Activated CD4-positive, alpha-beta T cell treated with anti-CD3 and anti-CD28 coated beads, Interleukin-2, amount 50 U/mL, for 48 hours (primary cell): Measurements from ENCODE around the gene CD68.
A peak's percentile ranks its signal among the peaks of the same experiment; 100 is the strongest.
"Not testable (repeated sequence)": the region's sequence is repeated elsewhere in the genome, so short reads cannot be mapped to it uniquely, and the experiment has no call there.

ENCODE experiments used
- DNase-seq, 2 experiments: peaks; one replicate each; pipeline ENCODE4 v3.0.0-alpha.2; 2020

Gene CD68

DNA sequence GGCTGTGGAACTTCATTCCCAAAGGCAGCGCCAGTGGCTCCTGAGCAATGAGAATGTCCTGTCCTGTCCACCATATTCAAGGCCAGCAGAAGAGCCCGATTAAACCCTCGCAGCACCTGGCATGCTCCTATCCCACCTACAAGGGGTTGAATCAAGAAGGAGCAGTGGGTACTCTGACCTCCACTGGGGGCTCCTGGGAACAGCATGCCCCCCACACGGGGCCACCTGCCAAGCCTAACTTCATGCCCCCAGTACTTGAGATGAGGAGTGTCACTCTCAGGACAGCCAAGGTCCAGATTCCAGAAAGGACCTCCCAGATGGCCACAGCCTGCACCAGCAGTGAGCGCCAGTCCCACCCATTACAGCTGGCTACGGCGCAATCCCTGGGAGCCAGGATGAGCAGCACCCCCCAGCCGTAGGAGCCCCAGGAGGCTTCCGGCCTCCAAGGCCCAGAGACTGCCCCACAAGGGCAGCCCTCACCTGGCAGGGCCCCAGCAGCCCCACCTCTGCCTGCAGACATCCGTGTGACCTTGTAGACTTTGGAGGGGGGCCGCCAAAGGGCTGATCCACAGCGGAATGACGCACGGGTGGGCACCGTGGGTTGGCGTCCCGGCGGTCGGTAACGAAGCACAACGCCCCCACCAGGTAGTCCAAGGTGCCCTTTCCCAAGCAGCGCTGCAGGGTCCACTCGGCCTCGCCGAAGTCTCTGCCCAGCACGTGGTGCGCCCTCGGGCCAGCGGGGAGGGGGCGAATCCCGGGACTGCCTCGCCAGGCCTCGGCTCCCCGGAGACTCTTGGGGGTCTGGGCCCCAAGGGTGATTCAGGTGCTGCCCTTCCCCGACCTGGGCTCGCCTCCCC lies 3.2 kb downstream of the CD68 start:
- DNase-seq: no peak

DNA sequence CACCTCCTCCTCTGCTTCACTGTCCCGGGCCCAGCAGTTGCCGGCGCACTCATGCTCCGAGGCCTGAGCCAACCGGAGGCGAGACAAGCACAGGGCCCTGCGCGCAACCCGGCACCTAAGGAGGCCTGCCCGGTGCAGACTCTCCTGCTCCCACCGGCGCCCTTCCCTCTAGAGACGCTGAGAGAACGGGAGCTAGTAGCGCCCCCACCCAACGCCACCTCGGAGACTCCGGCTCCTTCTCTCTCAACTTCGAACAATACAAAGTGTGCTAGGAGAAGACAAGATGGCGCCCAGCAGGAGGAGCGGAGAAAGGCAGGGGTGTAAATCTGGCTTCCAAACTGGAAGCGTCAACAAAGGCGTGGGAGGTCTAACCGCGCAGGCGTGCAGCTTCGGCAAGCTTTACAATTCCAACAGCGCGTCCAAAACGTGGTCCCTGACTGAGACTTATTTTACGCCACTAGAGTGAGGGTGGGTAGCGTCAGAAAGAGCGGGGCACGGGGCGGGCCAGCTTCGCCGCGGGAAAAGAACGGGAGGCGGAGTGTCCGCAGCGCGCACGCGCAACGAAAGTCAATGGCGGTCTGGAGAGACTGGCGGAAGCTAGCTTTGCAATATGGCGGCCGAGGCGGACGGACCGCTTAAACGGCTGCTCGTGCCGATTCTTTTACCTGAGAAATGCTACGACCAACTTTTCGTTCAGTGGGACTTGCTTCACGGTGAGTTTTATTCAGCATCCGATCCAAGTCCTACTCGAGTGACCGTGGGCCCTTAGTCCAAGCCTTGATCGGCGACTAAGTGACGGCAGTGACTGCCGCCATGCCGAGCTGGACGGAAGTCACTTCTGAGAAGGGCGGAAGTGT lies 4.0 kb downstream of the CD68 start, which contains the start of gene MPDU1:
Gene MPDU1, plus strand, starts transcription at position 600 of the 857 bp plus-strand sequence. Its CDS starts 11 bp downstream, at position 611.
- peak; percentile 94 to 96 for DNase-seq

DNA sequence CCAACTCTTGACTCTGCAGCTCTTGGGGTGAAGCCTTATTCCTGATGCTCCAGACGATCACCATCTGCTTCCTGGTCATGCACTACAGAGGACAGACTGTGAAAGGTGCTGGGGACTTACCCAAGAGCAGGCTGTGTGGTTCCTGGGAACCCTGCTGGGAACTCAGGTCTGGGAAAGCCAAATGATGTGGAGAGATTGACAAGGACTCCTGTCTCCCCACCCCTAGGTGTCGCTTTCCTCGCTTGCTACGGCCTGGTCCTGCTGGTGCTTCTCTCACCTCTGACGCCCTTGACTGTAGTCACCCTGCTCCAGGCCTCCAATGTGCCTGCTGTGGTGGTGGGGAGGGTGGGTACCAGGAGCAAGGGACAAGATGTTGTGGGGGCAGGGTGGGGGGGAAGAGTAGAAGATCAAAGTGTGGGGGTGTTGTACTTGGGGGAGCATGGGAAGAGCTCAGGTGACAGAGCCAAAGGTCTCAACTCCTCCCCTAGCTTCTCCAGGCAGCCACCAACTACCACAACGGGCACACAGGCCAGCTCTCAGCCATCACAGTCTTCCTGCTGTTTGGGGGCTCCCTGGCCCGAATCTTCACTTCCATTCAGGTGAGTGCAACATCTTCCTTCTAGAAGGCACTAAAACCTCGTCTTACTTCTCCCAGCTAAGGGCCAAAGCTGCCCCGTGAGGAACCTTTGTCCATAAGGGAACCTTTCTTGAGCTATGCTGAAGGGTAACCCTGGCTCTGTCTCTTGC lies 7.4 kb downstream of the CD68 start:
- no peak for DNase-seq

DNA sequence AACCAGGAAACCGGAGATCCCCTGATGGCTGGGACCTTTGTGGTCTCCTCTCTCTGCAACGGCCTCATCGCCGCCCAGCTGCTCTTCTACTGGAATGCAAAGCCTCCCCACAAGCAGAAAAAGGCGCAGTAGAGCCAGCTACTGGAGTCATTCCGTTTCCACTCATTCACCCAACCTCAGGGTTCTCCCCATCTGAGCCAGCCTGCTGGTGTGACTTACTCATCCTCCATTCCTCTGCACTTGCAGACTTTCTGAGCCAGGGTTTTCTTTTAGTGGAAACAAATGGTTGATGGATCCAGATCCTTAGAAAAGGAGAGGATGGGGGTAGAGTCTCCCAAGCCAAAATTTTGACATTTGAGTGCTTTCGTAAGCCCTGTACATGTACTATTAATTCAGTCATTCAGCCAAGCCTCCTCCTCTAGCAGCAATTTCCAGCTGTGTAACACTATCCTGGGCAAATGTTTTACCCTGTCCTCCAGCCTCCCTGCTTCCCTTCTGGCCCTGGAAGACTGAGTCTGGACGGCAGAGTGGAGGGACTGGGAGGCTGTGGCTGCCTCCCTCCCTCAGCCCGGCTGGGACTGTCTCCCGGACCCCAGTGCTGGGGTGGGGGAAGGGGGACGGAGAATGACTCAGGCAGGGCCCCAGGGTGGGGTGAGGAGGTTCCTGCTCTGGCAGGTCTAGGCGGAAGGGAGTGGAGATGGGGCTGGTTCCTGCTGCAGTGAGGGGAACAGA lies 8.1 kb downstream of the CD68 start:
- no peak for DNase-seq

DNA sequence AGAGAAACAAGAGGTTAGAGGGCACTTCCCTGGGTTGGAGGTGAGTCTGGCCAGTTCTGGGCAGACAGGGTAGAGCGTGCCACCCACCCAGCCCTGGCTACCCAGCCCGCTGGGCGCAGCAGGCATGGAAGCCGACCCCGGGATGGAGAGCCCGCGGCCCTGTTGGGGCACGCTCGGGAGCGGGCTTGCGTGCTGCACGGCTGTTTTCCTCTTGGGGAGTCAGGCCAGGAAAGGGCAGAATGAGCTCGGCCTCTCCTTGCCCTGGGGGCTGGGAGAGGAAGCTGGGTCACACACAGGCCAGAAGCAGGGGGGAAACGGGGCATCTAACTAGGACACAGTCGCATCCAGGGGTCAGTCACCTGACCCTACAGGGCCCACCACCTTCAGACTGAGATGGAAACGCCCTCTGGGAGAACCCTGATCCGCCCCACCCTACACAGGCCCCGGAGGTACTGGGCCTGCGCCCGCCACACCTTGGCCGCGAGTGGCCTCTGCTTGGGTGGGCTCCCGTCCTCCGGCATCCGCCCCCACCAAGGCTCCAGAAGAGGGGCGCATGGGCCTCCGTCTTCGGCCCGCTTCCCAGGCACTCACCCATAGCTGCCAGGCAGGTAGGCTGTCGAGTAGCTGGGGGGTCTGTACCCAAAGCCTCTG lies 9.2 kb downstream of the CD68 start:
- DNase-seq: no peak

DNA sequence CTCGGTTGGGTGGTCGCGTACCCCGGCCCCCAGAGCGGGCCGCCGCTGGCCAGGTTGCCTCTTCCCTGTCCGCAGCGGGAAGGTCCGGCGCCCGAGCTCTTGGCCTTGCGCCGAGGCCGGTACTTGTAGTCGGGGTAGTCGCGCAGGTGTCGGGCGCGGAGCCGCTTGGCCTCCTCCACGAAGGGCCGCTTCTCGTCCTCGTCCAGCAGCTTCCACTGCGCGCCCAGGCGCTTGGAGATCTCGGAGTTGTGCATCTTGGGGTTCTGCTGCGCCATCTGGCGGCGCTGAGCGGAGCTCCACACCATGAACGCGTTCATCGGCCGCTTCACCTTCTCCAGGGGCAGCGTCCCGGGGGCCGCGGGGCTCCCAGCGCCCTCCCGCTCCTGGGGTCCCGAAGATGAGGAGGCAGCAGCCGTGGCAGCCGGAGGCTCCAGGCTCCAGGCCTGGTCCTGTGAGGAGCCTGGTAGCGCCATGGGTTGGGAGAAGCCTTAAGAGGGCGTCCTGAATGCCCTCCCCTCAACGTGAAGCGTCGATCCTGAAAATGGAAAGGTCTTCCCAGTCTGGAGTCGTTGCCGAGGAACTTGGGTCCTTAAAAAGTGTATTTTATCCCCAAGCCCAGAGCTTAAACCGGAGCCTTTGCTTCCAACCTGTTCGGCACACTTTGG lies 9.9 kb downstream of the CD68 start:
- DNase-seq: peak; percentile 68 to 73

DNA sequence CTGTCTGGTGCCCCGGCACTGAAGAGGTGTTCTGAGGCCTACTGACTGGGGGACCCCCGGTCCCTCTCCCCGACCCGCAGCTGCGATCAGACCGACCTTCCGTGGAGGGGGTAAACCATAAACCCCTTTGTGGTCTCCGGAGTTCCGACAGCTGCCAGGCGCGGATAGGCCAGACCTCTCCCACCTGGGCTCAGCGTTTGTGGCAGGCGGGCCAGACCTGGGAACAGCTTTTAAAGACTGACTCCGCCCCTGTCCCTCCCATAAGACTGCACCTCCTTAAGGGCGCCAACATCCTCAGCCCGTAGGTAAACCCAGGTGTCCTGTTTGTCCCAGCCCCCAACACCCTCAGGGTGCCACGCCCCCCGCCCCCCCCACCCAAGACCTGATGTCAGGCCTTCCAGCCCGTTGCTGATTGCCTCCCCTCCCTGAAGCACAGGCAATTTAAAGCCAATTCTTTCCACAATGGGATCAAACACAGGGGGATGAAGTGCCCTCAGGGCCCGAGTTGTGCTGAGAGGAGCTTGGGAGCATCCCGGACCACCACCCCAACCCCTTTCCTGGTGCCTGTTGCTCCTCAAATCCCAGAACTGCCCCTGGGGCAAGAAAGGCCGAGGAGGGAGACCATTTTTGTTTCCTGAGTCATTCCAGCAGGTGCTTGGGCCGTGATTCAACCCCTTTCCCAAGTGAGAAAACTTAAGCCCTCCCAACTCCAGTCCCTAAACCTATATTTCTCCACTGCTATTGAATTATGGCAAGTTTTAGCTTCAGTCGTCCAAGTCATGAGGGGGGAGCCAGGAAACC lies 10.7 kb downstream of the CD68 start, which contains the start of gene SOX15:
Gene SOX15, minus strand, starts transcription at position 204 of the 801 bp plus-strand sequence. CDS start 418 bp downstream, outside the sequence.
- no peak for DNase-seq

DNA sequence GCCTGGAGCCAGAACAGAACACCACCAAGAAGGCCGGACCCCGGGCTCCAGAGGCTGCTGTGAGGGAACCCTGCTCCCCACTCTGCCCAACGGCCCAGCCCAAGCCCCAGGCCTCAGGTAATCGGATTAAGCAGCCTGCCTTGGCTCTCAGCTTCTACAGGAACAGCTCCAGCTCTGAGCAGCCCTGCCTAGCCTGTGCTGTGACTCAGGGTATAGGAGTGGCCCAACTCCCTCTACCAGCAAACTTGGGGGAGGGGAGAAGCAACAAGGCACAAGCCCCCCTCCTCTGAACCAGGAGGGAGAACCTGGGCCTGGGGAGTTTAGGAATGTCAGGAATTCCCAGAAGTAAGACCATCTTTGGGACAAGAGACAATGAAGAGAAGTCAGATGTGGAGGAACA lies 11.3 kb downstream of the CD68 start:
- no peak for DNase-seq

DNA sequence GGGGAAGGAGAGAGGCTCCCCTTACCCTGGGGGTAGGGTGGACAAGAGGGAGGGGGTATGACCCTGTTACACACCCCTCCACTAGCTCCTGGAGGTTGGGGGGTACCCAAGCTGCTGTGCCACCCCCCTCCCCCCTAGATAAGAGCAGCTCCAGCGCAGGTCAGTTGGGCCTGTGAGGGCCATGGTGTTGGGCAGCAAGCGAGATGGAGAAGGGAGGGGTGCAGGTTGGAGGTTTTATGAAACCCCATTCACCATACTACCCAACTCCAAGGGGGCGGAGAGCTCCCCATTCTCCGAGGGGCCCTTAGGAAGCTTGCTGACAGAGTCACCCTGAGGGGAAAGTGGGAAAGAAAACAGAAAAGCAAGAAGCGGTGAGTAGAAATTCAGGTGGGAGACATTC lies 12.2 kb downstream of the CD68 start:
- no peak for DNase-seq

DNA sequence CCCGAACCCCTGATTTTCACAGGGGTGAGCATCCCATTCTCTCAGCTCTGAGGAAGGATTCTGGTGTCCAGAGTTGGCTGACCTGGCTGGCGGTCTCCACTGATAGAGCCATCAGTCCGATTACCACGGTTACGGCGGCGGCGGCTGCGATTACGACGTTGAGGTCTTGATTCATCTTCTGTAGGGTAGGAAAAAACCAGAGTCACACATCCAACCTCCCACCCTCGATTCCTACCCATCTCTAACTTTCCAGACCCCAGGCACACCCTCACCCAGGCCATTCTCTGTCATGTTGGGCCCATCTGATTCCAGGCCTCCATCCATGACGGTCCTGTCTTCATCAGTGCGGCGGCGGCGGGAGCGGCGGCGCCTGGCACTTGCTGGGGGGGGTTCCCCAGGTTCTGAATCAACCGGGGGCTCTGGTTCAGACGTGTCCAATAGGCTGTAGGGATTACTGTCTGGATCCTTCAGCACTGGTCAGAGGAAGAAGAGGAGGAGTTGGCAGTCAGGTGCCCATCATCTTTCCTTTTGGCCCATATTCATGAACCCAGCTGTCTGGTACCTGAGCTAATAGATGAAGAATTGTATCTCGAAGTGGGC lies 13.1 kb downstream of the CD68 start:
- no peak for DNase-seq

DNA sequence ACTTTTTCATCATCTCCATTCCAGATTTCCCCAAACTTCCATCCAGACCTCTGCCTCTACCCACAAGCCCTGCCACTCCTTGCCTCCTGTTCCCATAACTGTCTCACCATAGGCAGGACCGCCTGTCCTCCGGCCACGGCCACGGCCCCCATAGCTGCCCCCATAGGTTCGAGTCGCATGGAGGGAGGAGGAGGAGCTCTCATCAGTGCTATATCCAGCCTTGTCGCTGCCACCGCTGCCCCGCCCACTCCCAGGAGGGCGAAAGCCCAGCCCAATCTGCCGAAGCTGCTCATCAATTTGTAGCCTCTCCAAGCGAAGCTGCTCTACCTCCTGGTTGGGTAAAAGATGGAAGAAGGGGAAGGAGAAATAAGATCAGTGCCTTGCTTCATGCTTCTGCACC lies 13.9 kb downstream of the CD68 start:
- DNase-seq: no peak

DNA sequence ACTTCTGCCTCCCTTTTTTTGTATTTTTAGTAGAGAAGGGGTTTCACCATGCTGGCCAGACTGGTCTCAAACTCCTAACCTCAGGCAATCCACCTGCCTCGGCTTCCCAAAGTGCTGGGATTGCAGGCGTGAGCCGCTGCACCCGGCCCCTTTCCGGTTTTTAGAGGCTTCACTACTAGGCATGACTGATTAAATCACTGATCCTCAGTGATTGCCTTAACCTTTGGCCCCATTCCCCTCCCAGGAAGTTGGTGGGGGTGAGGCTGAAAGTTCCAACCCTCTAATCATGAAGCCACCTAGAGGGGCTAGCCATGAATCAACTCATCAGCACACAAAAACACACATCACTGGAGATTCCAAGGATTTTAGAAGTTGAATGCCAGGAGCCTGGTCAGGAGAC lies 18.1 kb downstream of the CD68 start:
- not testable (repeated sequence) for DNase-seq

DNA sequence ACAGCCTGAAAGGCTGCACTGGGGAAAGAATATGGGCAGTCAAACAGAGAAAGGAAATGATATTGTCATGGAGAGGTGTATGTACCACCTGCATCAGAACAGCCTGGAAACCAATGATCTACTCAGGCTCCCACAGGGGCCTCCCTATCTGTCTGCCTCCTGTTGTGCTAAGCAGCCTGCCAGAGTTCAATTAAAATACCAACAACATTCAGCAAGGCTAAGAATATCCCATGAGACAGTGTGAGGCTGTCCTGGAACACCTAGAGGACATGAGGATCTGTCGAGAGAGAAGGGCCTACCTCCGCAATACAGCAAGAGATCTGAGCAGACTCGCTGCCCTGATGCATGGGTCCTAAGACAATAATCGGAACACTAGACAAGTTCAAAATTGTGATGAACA lies 26.8 kb downstream of the CD68 start:
- no peak for DNase-seq

DNA sequence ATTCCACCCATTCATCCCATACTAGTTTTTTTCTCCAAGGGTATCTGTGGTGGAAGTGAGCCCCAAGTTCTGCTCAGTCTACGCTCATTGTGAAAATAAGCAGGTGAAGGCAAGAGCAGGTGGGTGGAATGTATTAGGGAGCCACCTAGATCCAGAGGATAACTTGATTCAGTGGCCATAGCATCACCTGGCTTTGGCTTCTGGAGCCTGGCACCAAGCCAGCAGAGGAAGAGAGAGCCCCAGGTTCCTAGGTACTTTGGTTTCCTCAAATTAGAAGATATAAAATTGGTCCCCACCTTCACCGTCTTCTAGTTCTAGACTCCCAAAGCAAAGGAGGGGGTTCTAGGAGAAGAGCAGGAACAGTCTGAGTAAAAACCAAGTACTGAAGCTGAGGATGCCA lies 31.2 kb downstream of the CD68 start:
- DNase-seq: no peak

DNA sequence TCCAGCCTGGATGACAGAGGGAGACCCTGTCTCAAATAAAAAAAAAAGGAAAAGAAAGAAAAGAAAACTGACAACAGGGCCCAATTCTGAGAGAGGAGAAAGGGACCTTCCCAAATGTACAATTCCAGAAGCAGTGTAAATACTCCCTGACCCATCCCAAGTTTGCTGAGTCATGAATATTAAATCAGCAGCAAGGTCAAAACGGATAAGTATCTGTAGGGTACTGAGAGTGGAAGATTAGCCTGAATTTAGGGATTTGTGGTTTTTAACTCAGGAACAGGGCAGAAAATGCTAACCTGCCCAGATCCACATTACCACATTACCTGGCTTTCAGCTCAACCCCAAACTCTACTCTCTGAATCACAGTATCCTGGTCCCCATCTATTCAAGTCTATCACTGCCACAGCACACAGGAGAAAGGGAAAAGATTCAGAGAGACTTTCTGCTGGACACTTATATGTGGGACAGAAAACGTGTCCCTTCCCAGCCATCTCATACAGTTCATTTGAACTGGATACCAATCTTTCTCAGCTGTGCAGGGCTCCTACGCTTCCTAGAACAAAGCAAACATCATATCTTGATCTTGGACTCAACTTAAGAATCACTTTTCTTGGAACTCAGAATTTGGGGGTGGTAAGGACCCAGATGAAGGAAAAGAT lies 32.3 kb downstream of the CD68 start:
- no peak for DNase-seq

DNA sequence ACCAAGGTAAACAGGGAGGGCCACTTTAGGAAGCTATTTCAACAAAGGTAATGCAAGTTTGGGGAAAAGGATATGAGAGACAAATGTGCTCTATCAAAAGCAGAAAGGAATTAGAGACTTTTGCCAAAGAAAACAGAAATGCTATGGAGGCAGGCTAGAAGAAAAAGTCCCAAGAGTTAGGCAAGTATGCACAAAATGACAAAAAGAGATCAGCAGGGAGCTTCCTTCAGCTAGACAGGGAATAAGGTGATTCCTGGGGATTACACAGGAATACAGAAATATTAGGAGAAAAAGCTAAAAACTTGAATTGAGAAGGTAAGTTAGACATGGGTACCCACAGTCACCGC lies 32.8 kb downstream of the CD68 start:
- DNase-seq: no peak

DNA sequence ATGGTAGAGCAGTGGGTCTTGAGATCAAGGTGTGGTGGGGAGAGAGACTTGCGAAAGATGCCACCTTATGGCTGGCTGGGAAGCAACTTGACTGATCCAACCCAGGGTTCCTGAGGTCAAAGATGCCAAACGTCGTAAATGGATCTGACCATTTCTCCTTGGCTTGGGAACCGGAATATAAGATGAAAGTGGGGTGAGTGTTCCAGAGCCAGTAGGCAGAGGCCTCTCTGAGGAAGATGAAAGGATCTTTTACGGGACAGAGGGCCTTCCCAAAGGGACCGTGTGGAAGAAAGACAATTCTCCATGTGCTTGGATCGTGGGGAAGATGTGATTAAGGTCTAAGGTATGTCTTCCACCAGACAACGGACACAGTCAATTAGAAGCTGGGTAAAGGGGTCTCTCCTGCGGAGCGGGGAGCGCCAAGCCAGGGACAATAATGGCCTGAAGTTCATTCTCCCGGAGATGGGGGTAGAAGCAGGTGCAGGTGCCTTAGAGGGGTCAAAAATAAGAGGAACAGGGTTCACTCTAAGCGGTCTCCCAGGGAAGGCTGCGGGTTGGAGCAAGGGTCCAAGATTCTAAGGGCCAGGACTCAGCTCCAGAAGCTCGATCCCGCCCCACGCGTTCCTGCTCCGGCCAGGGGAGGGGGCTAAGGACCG lies 34.5 kb downstream of the CD68 start:
- no peak for DNase-seq

DNA sequence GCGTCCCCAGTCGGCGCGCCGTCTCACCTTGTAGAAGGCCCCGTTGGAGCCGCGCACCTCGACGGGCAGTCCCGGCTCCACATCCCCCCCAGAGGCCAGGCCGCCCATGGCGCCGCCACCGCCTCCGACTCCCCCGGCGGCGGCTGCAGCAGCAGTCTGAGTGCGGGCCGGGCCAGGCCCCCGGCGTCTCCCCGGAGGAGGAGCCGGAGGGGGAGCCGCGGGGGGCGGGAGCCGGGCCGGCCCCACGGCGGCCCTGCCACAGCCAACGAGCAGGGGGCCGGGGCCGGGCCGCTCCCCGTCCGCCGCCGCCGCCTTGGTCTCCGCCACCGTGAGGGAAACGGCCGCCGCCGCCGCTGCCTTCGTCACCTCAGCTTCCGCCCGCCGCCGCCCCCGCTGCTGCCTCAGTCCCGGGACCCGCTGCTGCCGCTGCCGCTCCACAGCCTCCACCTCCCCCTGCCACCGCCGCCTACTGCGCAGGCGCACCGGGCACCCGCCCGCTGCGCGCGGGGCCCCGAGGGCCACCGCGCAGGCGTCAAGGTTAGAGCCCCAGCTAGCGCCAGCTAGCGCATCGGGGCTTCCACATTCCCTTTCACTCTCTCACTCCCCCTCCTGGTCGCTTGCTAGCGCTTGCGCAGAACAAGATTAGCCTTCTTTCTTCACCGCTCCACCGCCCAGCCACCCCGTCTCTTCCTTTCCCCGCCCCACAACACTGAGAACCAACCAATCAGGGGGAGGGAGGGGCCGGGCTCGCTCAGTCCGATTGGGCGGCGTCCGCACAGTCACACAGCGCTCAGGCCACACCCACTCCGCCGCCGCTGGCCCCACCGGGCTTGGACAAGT lies 35.2 kb downstream of the CD68 start, which contains the start of gene FXR2:
Gene FXR2, minus strand, starts transcription at position 473 of the 840 bp plus-strand sequence. Its CDS starts 365 bp downstream, at position 108.
- peak; percentile 100 for DNase-seq
